GM21723 (cell line): ENCODE results near the gene PAPSS1.
A peak's percentile ranks its signal among the peaks of the same experiment; 100 is the strongest.
"Not testable (repeated sequence)": the region's sequence is repeated elsewhere in the genome, so short reads cannot be mapped to it uniquely, and the experiment has no call there.

Source experiments
- ATAC-seq: cut with Tn5 transposase; IDR thresholded peaks from one replicate; pipeline ENCODE4 v1.9.1; 2021; ENCODE audit warnings: mild to moderate bottlenecking, moderate library complexity; ENCODE audit not compliant: unreplicated experiment

Gene PAPSS1

GRCh38 chr4:107719922-107720722 is at the start of gene PAPSS1:
Gene PAPSS1, minus strand, starts transcription at chr4:107720234. Its CDS starts 55 bp downstream, at chr4:107720179.
- ATAC-seq = peak; percentile 89

- ATAC-seq = no peak
These were observed 40.4 kb upstream of the PAPSS1 start for GRCh38 chr4:107760281-107760947.

- no peak for ATAC-seq
These were observed 37.9 kb upstream of the PAPSS1 start for GRCh38 chr4:107757864-107758476.

- ATAC-seq = no peak
These were observed 37.2 kb upstream of the PAPSS1 start for GRCh38 chr4:107757283-107757682.

- no peak for ATAC-seq
These were observed 35.9 kb upstream of the PAPSS1 start for GRCh38 chr4:107755841-107756356.

GRCh38 chr4:107751670-107752069 is 31.6 kb upstream of the PAPSS1 start:
- no peak for ATAC-seq

GRCh38 chr4:107747748-107748486 is 27.9 kb upstream of the PAPSS1 start:
- ATAC-seq = no peak

- ATAC-seq = no peak
These were observed 26.1 kb upstream of the PAPSS1 start for GRCh38 chr4:107746161-107746560.

- ATAC-seq = no peak
These were observed 24.5 kb upstream of the PAPSS1 start for GRCh38 chr4:107744532-107744931.

GRCh38 chr4:107743532-107743931 is 23.5 kb upstream of the PAPSS1 start:
- peak; percentile 67 for ATAC-seq

GRCh38 chr4:107742791-107743190 is 22.8 kb upstream of the PAPSS1 start:
- ATAC-seq = no peak

- ATAC-seq = no peak
These were observed 22.2 kb upstream of the PAPSS1 start for GRCh38 chr4:107742196-107742595.

- ATAC-seq = no peak
These were observed 21.1 kb upstream of the PAPSS1 start for GRCh38 chr4:107740950-107741701.

GRCh38 chr4:107740381-107740780 is 20.3 kb upstream of the PAPSS1 start:
- ATAC-seq = no peak

- no peak for ATAC-seq
These were observed 17.4 kb upstream of the PAPSS1 start for GRCh38 chr4:107737450-107737849.

GRCh38 chr4:107736924-107737448 is 17.0 kb upstream of the PAPSS1 start:
- peak; percentile 63 for ATAC-seq

- peak; percentile 64 for ATAC-seq
These were observed 16.0 kb upstream of the PAPSS1 start for GRCh38 chr4:107736037-107736436.

GRCh38 chr4:107734120-107734519 is 14.1 kb upstream of the PAPSS1 start:
- no peak for ATAC-seq

GRCh38 chr4:107733431-107733925 is 13.4 kb upstream of the PAPSS1 start:
- ATAC-seq = no peak

- not testable (repeated sequence) for ATAC-seq
These were observed 9.0 kb upstream of the PAPSS1 start for GRCh38 chr4:107729050-107729449.
